ENCODE measurements around the gene UNK. TPM values are rescaled to one million over a fixed set of nuclear protein-coding genes. Genes with fewer than 3 reads are reported as not detected.

Gene UNK
- total and polyA plus RNA-seq, 2 of the 13 experiments (the other 11 are each of a cell fraction or from before 2014, with no cell fraction given): 31.6 to 33.0 TPM

- peak; percentile 94 for TF ChIP-seq SNAPC4 (CRISPR knock-in tag; IDR thresholded peaks at IDR 0.05)
- peak; percentile 39; the same call in 1 of the 2 replicates for TF ChIP-seq NFYB (CRISPR knock-in tag; IDR thresholded peaks at IDR 0.05)
- peak; percentile 28; the same call in 1 of the 2 replicates for TF ChIP-seq MTERF4 (CRISPR knock-in tag; IDR thresholded peaks at IDR 0.05)
- no peak for TF ChIP-seq DNMT1 (CRISPR knock-in tag; IDR thresholded peaks at IDR 0.05)
- no peak for TF ChIP-seq ZNF468 (CRISPR knock-in tag; IDR thresholded peaks at IDR 0.05)
- TF ChIP-seq DMTF1 (CRISPR knock-in tag; IDR thresholded peaks at IDR 0.05): peak; percentile 100
- no peak; the same call in 1 of the 2 replicates for TF ChIP-seq KDM2A (CRISPR knock-in tag; IDR thresholded peaks at IDR 0.05; ENCODE audit: borderline replicate concordance, low read depth)
- TF ChIP-seq FOXP4 (CRISPR knock-in tag; IDR thresholded peaks at IDR 0.05): peak; percentile 8; the same call in 1 of the 2 replicates
- 0 out of 4 replicates have a peak, but pooled peaks of 1 of the 2 experiments have one; percentile 10 for TF ChIP-seq ATF4 (CRISPR knock-in tag; IDR thresholded peaks at IDR 0.05)
- TF ChIP-seq ZFP62 (CRISPR knock-in tag; IDR thresholded peaks at IDR 0.05): peak; percentile 99
- peak; percentile 95; the same call in 1 of the 2 replicates for TF ChIP-seq ZNF33A (CRISPR knock-in tag; IDR thresholded peaks at IDR 0.05; ENCODE audit: borderline replicate concordance)
- TF ChIP-seq ATF7-NPFF (CRISPR knock-in tag; IDR thresholded peaks at IDR 0.05; ENCODE audit: low read depth): peak; percentile 83
- TF ChIP-seq ZNF678 (CRISPR knock-in tag; IDR thresholded peaks at IDR 0.05): no peak; the same call in 1 of the 2 replicates
These were observed at the start of gene UNK (continued) for GRCh38 chr17:75784473-75785015.

All from HepG2 (cell line).